ENCODE results near the gene DTHD1.

Gene DTHD1

DNA sequence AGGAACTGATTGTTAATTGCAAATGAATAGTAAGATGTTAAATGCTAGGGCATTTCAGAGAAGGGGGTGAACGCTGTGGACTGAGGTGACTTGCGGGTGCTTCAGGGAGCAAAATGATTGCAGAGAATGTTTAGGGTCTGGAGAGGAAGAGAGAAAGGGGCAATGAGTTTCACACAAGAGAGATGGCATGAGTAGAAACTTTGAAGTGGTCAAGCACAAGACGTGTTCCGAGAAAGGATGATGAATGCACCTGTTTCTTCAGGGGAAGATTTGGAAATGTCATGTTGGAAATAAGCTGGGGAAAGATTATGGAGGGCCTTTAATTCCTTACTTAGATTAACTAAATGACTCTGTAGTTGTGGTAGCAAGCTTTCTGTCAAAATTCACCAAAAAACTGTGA lies 43.4 kb downstream of the DTHD1 start:
- Histone ChIP-seq H3K27me3 (ENCODE audit: insufficient read depth, insufficient read length) (no peaks in the 10 kb centered on the region), H3K9ac (ENCODE audit: insufficient read length, low read depth) (no peak overlapping the region), H3K36me3 (ENCODE audit: insufficient read depth, insufficient read length, low read length) (no peaks in the 10 kb centered on the region), H3K4me1 (ENCODE audit: insufficient read depth, insufficient read length) (no peaks in the 10 kb centered on the region), H3K9me3 (ENCODE audit: insufficient read depth, low read length) (no peaks in the 10 kb centered on the region), H3K4me3 (ENCODE audit: insufficient read length, low read depth) (no peak overlapping the region)
- no peak for DNase-seq (ENCODE audit: low read depth, low spot score)
- TF ChIP-seq ZNF274 (IDR thresholded peaks at IDR 0.05; ENCODE audit: low read depth, low read length): no peak
- TF ChIP-seq YY1 (IDR thresholded peaks at IDR 0.05; ENCODE audit: insufficient read depth, insufficient read length): no peak
- TF ChIP-seq SUZ12 (IDR thresholded peaks at IDR 0.05; ENCODE audit: extremely low read depth, insufficient read depth, insufficient read length): no peak

- Histone ChIP-seq H3K36me3 (ENCODE audit: insufficient read depth, insufficient read length, low read length) (no peaks in the 10 kb centered on the region), H3K27me3 (ENCODE audit: insufficient read depth, insufficient read length) (no peaks in the 10 kb centered on the region), H3K4me3 (ENCODE audit: insufficient read length, low read depth) (no peak overlapping the region), H3K4me1 (ENCODE audit: insufficient read depth, insufficient read length) (no peaks in the 10 kb centered on the region), H3K9ac (ENCODE audit: insufficient read length, low read depth) (no peak overlapping the region), H3K9me3 (ENCODE audit: insufficient read depth, low read length) (no peaks in the 10 kb centered on the region)
- no peak for TF ChIP-seq ZNF274 (IDR thresholded peaks at IDR 0.05; ENCODE audit: low read depth, low read length)
- DNase-seq (ENCODE audit: low read depth, low spot score): no peak
Observed at GRCh38 chr4:36325499-36325898, 44.1 kb downstream of the DTHD1 start.

GRCh38 chr4:36325926-36326325 lies 44.5 kb downstream of the DTHD1 start:
- H3K9ac ChIP-seq (ENCODE audit: insufficient read length, low read depth): no peak overlapping the region
- DNase-seq (ENCODE audit: low read depth, low spot score): no peak
- no peaks in the 10 kb centered on the region for H3K9me3 ChIP-seq (ENCODE audit: insufficient read depth, low read length)
- TF ChIP-seq ZNF274 (IDR thresholded peaks at IDR 0.05; ENCODE audit: low read depth, low read length) (no peak), SUZ12 (IDR thresholded peaks at IDR 0.05; ENCODE audit: extremely low read depth, insufficient read depth, insufficient read length) (no peak), YY1 (IDR thresholded peaks at IDR 0.05; ENCODE audit: insufficient read depth, insufficient read length) (no peak)
- no peaks in the 10 kb centered on the region for H3K27me3 ChIP-seq (ENCODE audit: insufficient read depth, insufficient read length)
- no peaks in the 10 kb centered on the region for H3K36me3 ChIP-seq (ENCODE audit: insufficient read depth, insufficient read length, low read length)
- H3K4me1 ChIP-seq (ENCODE audit: insufficient read depth, insufficient read length): no peaks in the 10 kb centered on the region
- H3K4me3 ChIP-seq (ENCODE audit: insufficient read length, low read depth): no peak overlapping the region

DNA sequence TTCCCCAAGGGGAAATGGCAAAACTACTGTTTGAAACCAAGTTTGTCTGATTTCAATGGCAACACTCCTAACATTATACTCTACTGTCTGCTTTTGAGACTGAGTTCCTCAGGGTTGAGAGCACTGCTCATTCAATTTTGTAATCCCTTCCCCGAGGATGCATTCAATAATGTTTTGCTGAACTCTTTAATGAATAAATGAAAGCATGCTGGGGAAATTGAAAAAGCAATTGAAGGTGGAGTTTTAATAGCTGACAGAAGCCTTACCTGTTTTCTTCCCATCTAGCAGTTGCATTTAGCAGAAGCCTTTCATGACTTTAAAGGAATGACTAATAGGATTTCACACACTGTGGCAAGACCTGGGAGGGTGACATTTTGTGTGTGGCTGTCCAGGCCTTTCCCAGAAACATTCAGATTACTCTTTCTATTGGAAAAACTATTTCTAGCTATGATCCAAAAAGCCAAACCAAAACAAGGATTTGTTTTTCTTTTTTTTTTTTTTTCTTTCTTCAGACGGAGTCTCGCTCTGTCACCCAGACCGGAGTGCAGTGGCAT lies 45.1 kb downstream of the DTHD1 start:
- Histone ChIP-seq H3K36me3 (ENCODE audit: insufficient read depth, insufficient read length, low read length) (no peaks in the 10 kb centered on the region), H3K4me1 (ENCODE audit: insufficient read depth, insufficient read length) (no peaks in the 10 kb centered on the region), H3K4me3 (ENCODE audit: insufficient read length, low read depth) (no peak overlapping the region), H3K27me3 (ENCODE audit: insufficient read depth, insufficient read length) (no peaks in the 10 kb centered on the region), H3K9ac (ENCODE audit: insufficient read length, low read depth) (no peak overlapping the region), H3K9me3 (ENCODE audit: insufficient read depth, low read length) (no peaks in the 10 kb centered on the region)
- no peak for TF ChIP-seq ZNF274 (IDR thresholded peaks at IDR 0.05; ENCODE audit: low read depth, low read length)
- no peak for TF ChIP-seq YY1 (IDR thresholded peaks at IDR 0.05; ENCODE audit: insufficient read depth, insufficient read length)
- TF ChIP-seq SUZ12 (IDR thresholded peaks at IDR 0.05; ENCODE audit: extremely low read depth, insufficient read depth, insufficient read length): no peak
- no peak for DNase-seq (ENCODE audit: low read depth, low spot score)

GRCh38 chr4:36327400-36327799 lies 46.0 kb downstream of the DTHD1 start:
- Histone ChIP-seq H3K27me3 (ENCODE audit: insufficient read depth, insufficient read length) (no peaks in the 10 kb centered on the region), H3K9me3 (ENCODE audit: insufficient read depth, low read length) (no peaks in the 10 kb centered on the region), H3K4me3 (ENCODE audit: insufficient read length, low read depth) (no peak overlapping the region), H3K9ac (ENCODE audit: insufficient read length, low read depth) (no peak overlapping the region), H3K36me3 (ENCODE audit: insufficient read depth, insufficient read length, low read length) (no peaks in the 10 kb centered on the region), H3K4me1 (ENCODE audit: insufficient read depth, insufficient read length) (no peaks in the 10 kb centered on the region)
- no peak for TF ChIP-seq SUZ12 (IDR thresholded peaks at IDR 0.05; ENCODE audit: extremely low read depth, insufficient read depth, insufficient read length)
- no peak for TF ChIP-seq YY1 (IDR thresholded peaks at IDR 0.05; ENCODE audit: insufficient read depth, insufficient read length)
- no peak for TF ChIP-seq ZNF274 (IDR thresholded peaks at IDR 0.05; ENCODE audit: low read depth, low read length)
- no peak for DNase-seq (ENCODE audit: low read depth, low spot score)

DNA sequence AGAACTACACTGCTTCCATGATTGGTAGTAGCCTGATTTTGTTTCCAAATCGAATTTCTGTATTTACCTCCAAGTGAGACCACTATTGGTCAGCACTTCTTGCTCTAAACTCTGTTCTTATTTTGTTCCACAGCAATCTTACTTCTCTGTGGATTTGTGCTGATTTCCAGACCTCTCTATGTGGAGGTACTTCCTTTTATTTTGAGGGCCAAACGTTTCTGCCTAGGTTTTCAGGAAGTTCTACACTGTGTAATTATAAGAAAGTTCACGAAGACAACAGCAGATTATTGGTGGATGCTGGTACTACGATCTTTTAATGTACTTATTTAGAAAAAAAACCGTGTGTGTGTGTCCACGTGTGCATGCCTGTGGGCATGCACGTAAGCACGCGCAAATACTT lies 46.7 kb downstream of the DTHD1 start:
- no peaks in the 10 kb centered on the region for H3K4me1 ChIP-seq (ENCODE audit: insufficient read depth, insufficient read length)
- H3K4me3 ChIP-seq (ENCODE audit: insufficient read length, low read depth): no peak overlapping the region
- no peak for DNase-seq (ENCODE audit: low read depth, low spot score)
- no peaks in the 10 kb centered on the region for H3K36me3 ChIP-seq (ENCODE audit: insufficient read depth, insufficient read length, low read length)
- no peaks in the 10 kb centered on the region for H3K9me3 ChIP-seq (ENCODE audit: insufficient read depth, low read length)
- no peak overlapping the region for H3K9ac ChIP-seq (ENCODE audit: insufficient read length, low read depth)
- TF ChIP-seq SUZ12 (IDR thresholded peaks at IDR 0.05; ENCODE audit: extremely low read depth, insufficient read depth, insufficient read length) (no peak), ZNF274 (IDR thresholded peaks at IDR 0.05; ENCODE audit: low read depth, low read length) (no peak), YY1 (IDR thresholded peaks at IDR 0.05; ENCODE audit: insufficient read depth, insufficient read length) (no peak)
- no peaks in the 10 kb centered on the region for H3K27me3 ChIP-seq (ENCODE audit: insufficient read depth, insufficient read length)

DNA sequence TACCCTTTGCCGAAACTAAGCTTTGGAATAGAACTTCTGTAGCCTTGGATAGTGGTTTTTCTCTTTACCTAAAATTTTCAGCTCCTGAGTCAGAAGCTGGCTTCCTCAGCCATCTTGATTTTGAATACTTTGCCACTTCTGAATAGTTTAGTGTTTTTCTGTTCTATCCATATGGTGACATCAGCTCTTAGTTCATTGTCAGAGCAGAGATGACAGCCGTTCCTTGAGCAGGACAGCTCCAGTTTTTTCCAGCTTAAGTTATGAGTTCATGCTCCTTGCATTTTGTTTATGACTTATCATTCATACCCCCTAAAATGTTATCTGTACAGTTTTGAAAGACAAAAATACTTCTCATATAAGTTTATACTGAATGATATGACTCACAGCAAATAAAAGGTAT lies 47.8 kb downstream of the DTHD1 start:
- H3K9ac ChIP-seq (ENCODE audit: insufficient read length, low read depth): no peak overlapping the region
- H3K4me1 ChIP-seq (ENCODE audit: insufficient read depth, insufficient read length): no peaks in the 10 kb centered on the region
- no peaks in the 10 kb centered on the region for H3K27me3 ChIP-seq (ENCODE audit: insufficient read depth, insufficient read length)
- no peak for DNase-seq (ENCODE audit: low read depth, low spot score)
- H3K9me3 ChIP-seq (ENCODE audit: insufficient read depth, low read length): no peaks in the 10 kb centered on the region
- no peak for TF ChIP-seq SUZ12 (IDR thresholded peaks at IDR 0.05; ENCODE audit: extremely low read depth, insufficient read depth, insufficient read length)
- no peak overlapping the region for H3K4me3 ChIP-seq (ENCODE audit: insufficient read length, low read depth)
- no peaks in the 10 kb centered on the region for H3K36me3 ChIP-seq (ENCODE audit: insufficient read depth, insufficient read length, low read length)

DNA sequence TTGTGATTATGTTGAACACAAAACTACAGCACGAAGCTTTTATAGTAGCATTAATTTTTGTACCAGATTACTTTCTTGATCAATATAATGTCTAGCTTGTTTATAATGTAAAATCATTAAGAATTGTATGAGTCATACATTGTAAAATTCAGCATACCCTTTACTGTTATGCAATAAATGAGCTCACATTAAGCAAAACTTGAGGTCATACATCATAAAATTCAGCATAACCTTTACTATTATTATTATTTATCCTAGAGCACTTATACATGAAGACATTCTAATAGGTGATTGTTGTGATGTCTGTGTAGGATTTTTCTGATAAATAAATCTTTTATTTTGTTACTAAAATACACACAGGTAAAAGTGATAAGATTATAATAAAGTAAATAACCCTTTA lies 49.4 kb downstream of the DTHD1 start:
- Histone ChIP-seq H3K36me3 (ENCODE audit: insufficient read depth, insufficient read length, low read length) (no peaks in the 10 kb centered on the region), H3K27me3 (ENCODE audit: insufficient read depth, insufficient read length) (no peaks in the 10 kb centered on the region), H3K9me3 (ENCODE audit: insufficient read depth, low read length) (no peaks in the 10 kb centered on the region), H3K4me3 (ENCODE audit: insufficient read length, low read depth) (no peak overlapping the region), H3K9ac (ENCODE audit: insufficient read length, low read depth) (no peak overlapping the region), H3K4me1 (ENCODE audit: insufficient read depth, insufficient read length) (no peaks in the 10 kb centered on the region)
- TF ChIP-seq ZNF274 (IDR thresholded peaks at IDR 0.05; ENCODE audit: low read depth, low read length): no peak
- no peak for DNase-seq (ENCODE audit: low read depth, low spot score)

All from NT2/D1 (cell line).